Stomach (tissue), 9 donors: ENCODE results near the gene RBM47. TPM values are rescaled to one million over a fixed set of nuclear protein-coding genes. Genes with fewer than 3 reads are reported as not detected.
A peak's percentile ranks its signal among the peaks of the same experiment; 100 is the strongest.

Source experiments
- DNase-seq, 2 donors: peaks; one replicate each; pipeline versions ENCODE4 v3.0.0 to v3.0.0-alpha.2; 2013 to 2019
- H3K27ac ChIP-seq, 5 donors: fragments of 200-600 bp in 4 of 5; sonication (generic) in 4 of 5; one replicate each; pipeline ENCODE4 v1.5.1; 2013 to 2019; ENCODE audit warnings: mild to moderate bottlenecking in 1 of 5, moderate library complexity in 1 of 5
- H3K27me3 ChIP-seq, 3 donors: fragments of 200-600 bp; sonication (generic); one replicate each; pipeline ENCODE4 v1.5.1; 2017 to 2019; ENCODE audit warnings: mixed run types in 1 of 3
- H3K36me3 ChIP-seq, 4 donors: fragments of 200-600 bp; sonication (generic); 1 replicate in 3 of 4; 2 replicates in 1 of 4; pipeline ENCODE4 v1.5.1; 2016 to 2019
- H3K4me1 ChIP-seq, 4 donors: fragments of 200-600 bp; sonication (generic); one replicate each; pipeline ENCODE4 v1.5.1; 2016 to 2019
- H3K4me3 ChIP-seq, 4 donors: fragments of 200-600 bp; sonication (generic) in 3 of 4; one replicate each; pipeline ENCODE4 v1.5.1; 2016 to 2019; ENCODE audit warnings: mild to moderate bottlenecking in 1 of 4
- H3K9me3 ChIP-seq, 4 donors: fragments of 200-600 bp; sonication (generic); one replicate each; pipeline ENCODE4 v1.5.1; 2016 to 2019
- CTCF ChIP-seq, 7 experiments: fragments of 450-650 bp in 4 of 7; fragments of 200-600 bp in 3 of 7; sonication (generic) in 3 of 7; IDR thresholded peaks; one replicate each; pipeline ENCODE4 v1.5.1; 2016 to 2019; ENCODE audit warnings: antibody characterized with exemption in 7 of 7, control low read depth in 2 of 7, mild to moderate bottlenecking in 1 of 7
- EP300 ChIP-seq: sonication (generic); formaldehyde crosslinking; IDR thresholded peaks from one replicate; pipeline ENCODE4 v1.6.1; 2017; ENCODE audit warnings: antibody characterized with exemption
- POLR2A ChIP-seq, 4 donors: fragments of 450-650 bp; IDR thresholded peaks; one replicate each; pipeline ENCODE4 v1.6.1; 2016; ENCODE audit warnings: antibody characterized with exemption in 4 of 4, control low read depth in 2 of 4, mild to moderate bottlenecking in 1 of 4, moderate library complexity in 1 of 4
- POLR2AphosphoS5 ChIP-seq, 3 donors: sonication (generic); formaldehyde crosslinking; IDR thresholded peaks; one replicate each; pipeline ENCODE4 v1.6.1; 2016; ENCODE audit warnings: antibody characterized with exemption in 3 of 3
- WGBS, 5 donors: extraction: QIAGEN DNeasy Blood & Tissue Kit in 3 of 5; methylation state at CpG; one replicate each; pipeline versions ENCODE4 v1.1.5 to v1.1.7; 2013 to 2018; 5-methylcytosine and 5-hydroxymethylcytosine counted together
- intact Hi-C: fragments of 100-400 bp; cut with DNase I; formaldehyde crosslinking; loops from one replicate; pipeline ENCODE4 v1.15.1; 2023; ENCODE audit warnings: low total_unique reads
- polyA plus RNA-seq, 3 donors: library from polyadenylated mRNA; stranded (reverse); fragments of 200-250 nt; gene quantifications; one replicate each; pipeline ENCODE4 v1.2.3, GENCODE V29; 2013
- total RNA-seq, 5 donors: library from RNA; depleted of rRNA; stranded (reverse); fragments of >200 nt; gene quantifications; one replicate each; pipeline versions ENCODE4 v1.1.0 to v1.2.3, GENCODE V29; 2014 to 2016
- donor health status: healthy with polysubstance abuse.
- donor health status: Bipolar disorder and iron deficiency.
- donor health status: healthy.

The RBM47 gene
- total and polyA plus RNA-seq, 8 donors: 18.5 to 448 (median 160) TPM

GRCh38 chr4:40579983-40580382 lies 49.7 kb downstream of the RBM47 start:
- no peaks in the 10 kb centered on the region for H3K27me3 ChIP-seq
- no peak overlapping the region for H3K4me3 ChIP-seq
- peaks cover 16 to 49% (median 28%) of the 10 kb centered on the region in 4 donors for H3K4me1 ChIP-seq
- intact Hi-C loops: no loop called here
- 58 to 77% (median 75%) methylated on average over 3 of the region's 3 CpGs for WGBS, 5 donors
- TF ChIP-seq POLR2AphosphoS5 (IDR thresholded peaks at IDR 0.05) (no peak), EP300 (no peak), POLR2A (IDR thresholded peaks at IDR 0.05) (no peak), CTCF (IDR thresholded peaks at IDR 0.05) (no peak)
- H3K36me3 ChIP-seq: no peaks in the 10 kb centered on the region
- H3K9me3 ChIP-seq: no peaks in the 10 kb centered on the region
- H3K27ac ChIP-seq: peak overlapping the region; percentile 11 to 75 (median 56)
- DNase-seq: no peak

- no peak for TF ChIP-seq CTCF (IDR thresholded peaks at IDR 0.05)
- no peak for TF ChIP-seq EP300
- no peak for TF ChIP-seq POLR2A (IDR thresholded peaks at IDR 0.05)
- TF ChIP-seq POLR2AphosphoS5 (IDR thresholded peaks at IDR 0.05): no peak
- peak in 1 of 2 donors; percentile 16 for DNase-seq
- no peak overlapping the region for H3K4me3 ChIP-seq
- H3K9me3 ChIP-seq: no peaks in the 10 kb centered on the region
- WGBS, 5 donors: 36 to 62% (median 59%) methylated on average over 5 of the region's 5 CpGs
- intact Hi-C loops: no loop called here
- H3K36me3 ChIP-seq: no peaks in the 10 kb centered on the region
- peak overlapping the region; percentile 77 to 89 (median 86) for H3K27ac ChIP-seq
- H3K4me1 ChIP-seq: peaks cover 16 to 60% (median 31%) of the 10 kb centered on the region in 4 donors
- H3K27me3 ChIP-seq: no peaks in the 10 kb centered on the region
Observed at GRCh38 chr4:40577588-40578253, 51.9 kb downstream of the RBM47 start.

- intact Hi-C loops: no loop called here
- no peaks in the 10 kb centered on the region for H3K9me3 ChIP-seq
- H3K36me3 ChIP-seq: no peaks in the 10 kb centered on the region
- H3K27ac ChIP-seq: peak overlapping the region; percentile 77 to 94 (median 86)
- WGBS, 5 donors: 5 to 12% (median 9%) methylated on average over 7 of the region's 7 CpGs
- H3K4me3 ChIP-seq: peak overlapping the region in 2 of 4 donors; percentile 12 to 18
- DNase-seq: peak; percentile 85 to 96
- TF ChIP-seq POLR2A (IDR thresholded peaks at IDR 0.05): no peak
- peak in 2 of 3 donors; percentile 75 to 94 for TF ChIP-seq POLR2AphosphoS5 (IDR thresholded peaks at IDR 0.05)
- H3K27me3 ChIP-seq: no peaks in the 10 kb centered on the region
- H3K4me1 ChIP-seq: peaks cover 16 to 60% (median 31%) of the 10 kb centered on the region in 4 donors
Observed at GRCh38 chr4:40576651-40577480, 52.8 kb downstream of the RBM47 start.

- DNase-seq: no peak
- Histone ChIP-seq H3K27me3 (no peaks in the 10 kb centered on the region), H3K36me3 (no peaks in the 10 kb centered on the region), H3K4me3 (no peak overlapping the region), H3K4me1 (peaks cover 16 to 57% (median 30%) of the 10 kb centered on the region in 4 donors), H3K9me3 (no peaks in the 10 kb centered on the region), H3K27ac (peak overlapping the region; percentile 1 to 89 (median 85))
- no peak for TF ChIP-seq POLR2A (IDR thresholded peaks at IDR 0.05)
- TF ChIP-seq CTCF (IDR thresholded peaks at IDR 0.05): no peak
- no peak for TF ChIP-seq POLR2AphosphoS5 (IDR thresholded peaks at IDR 0.05)
- TF ChIP-seq EP300: no peak
- intact Hi-C loops: no loop called here
- WGBS, 5 donors: 58 to 84% (median 78%) methylated on average over 2 of the region's 2 CpGs
Observed at GRCh38 chr4:40575846-40576245, 53.8 kb downstream of the RBM47 start.
